ENCODE data around the gene RDH11.

The RDH11 gene

DNA sequence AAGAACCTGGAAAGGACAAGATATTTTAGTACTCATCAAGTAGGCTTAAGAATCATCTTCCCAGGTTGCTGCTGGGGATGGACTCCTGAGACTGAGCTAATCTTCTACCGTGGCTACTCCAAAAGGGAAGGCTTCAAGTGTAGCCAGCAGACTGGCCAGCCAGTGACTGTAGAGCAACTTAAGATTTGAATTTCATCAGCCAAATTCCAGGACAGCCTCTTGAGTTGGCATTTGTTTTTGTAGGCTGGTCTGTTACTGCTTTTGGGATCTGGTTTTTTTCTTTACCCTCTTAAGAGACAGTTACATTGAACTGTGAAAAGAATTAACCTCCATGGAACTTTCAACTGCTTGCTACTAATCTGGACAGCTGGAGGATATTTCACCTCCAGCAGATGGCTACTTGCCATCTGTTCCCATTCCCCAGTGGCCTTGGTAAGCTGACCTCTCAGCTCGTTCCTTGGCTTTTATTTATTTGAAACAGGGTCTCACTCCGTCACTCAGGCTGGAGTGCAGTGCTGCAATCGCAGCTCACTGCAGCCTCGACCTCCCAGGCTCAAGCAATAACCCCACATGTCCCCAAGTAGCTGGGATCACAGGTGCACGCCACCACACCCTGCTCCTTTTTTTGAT lies 41.8 kb downstream of the RDH11 start:
- FAIRE-seq (peak; percentile 95), DNase-seq (ENCODE audit: insufficient read length, low spot score) (no peak)

DNA sequence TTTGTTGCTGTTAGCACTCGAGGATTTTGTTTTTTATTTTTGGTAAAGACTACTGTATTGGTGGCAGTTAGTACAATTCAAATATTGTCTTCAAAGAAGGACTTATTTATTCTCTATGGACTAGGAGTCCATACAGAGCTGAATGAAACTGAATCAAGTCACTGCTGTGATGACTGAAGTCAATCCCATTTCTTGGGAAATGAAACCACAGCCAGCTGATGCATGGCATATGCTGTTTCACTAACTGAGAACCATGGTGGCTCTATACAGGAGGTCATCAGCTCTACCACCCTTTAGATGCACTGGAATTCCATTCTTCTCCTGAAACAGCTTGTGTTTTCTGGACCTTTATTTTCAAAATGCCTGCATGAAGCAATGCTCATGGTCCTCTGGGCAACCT lies 43.4 kb downstream of the RDH11 start:
- peak; percentile 90 for FAIRE-seq
- no peak for DNase-seq (ENCODE audit: insufficient read length, low spot score)

DNA sequence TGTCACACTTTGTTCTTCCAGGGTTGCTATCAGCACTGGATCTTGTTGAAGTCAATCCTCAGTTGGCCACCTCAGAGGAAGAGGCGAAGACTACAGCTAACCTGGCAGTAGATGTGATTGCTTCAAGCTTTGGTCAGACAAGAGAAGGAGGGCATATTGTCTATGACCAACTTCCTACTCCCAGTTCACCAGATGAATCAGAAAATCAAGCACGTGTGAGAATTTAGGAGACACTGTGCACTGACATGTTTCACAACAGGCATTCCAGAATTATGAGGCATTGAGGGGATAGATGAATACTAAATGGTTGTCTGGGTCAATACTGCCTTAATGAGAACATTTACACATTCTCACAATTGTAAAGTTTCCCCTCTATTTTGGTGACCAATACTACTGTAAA lies 44.9 kb downstream of the RDH11 start:
- FAIRE-seq (peak; percentile 98), DNase-seq (ENCODE audit: insufficient read length, low spot score) (no peak)

DNA sequence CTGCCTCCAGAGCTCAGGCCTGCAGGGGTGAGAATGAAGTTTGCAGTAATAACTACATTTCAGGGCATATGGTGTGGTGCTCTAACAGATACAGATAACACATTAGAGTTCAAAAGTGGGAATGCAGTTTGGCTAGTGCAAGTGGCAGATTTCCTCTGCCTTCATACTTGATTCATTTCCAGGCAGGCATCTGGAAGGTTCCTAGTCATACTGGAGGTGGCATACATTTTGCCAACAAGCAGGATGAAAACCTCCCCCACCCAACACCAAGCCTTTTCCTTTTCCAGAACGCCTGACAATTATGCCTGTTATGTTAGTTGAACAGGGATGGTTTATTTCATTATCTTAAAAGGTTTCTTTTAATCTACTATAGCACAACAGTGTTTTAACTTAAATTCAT lies 45.4 kb downstream of the RDH11 start:
- DNase-seq (ENCODE audit: insufficient read length, low spot score) (no peak), FAIRE-seq (no peak)

DNA sequence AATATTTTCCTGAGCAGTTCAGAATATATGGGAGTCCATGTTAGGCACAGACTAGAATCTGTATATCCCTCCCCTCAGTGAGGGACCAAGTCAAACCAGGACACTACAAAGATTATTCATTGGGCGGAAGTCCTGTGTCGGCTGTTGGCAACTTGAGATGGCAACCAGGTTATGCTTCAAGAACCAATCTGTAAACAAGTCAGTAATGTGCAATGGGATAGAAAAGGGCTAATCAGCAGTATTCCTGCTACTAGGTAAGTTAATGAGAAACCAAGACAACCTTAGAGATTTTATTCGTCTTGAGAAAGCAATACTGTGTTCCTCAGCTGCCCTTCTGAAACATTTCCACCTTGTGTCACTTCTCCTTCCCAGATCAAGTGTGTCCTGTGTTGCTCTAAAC lies 49.4 kb downstream of the RDH11 start:
- FAIRE-seq (peak; percentile 90), DNase-seq (ENCODE audit: insufficient read length, low spot score) (no peak)

DNA sequence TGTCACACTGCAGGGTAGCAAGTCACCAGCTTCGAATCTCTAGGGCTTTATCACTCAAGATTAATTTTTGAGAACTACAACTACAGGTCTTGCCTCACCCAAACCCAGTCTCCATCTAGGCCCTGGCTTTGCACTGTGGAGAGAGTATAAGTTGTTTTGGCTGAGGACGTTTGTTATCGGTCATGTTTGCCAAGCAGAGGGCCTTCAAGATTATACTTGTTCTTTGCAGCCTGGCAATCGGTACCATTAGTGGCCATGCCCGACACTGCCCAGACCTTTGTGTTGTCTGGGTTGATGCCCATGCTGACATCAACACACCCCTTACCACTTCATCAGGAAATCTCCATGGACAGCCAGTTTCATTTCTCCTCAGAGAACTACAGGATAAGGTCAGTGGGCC lies 50.1 kb downstream of the RDH11 start:
- FAIRE-seq (no peak), DNase-seq (ENCODE audit: insufficient read length, low spot score) (no peak)

DNA sequence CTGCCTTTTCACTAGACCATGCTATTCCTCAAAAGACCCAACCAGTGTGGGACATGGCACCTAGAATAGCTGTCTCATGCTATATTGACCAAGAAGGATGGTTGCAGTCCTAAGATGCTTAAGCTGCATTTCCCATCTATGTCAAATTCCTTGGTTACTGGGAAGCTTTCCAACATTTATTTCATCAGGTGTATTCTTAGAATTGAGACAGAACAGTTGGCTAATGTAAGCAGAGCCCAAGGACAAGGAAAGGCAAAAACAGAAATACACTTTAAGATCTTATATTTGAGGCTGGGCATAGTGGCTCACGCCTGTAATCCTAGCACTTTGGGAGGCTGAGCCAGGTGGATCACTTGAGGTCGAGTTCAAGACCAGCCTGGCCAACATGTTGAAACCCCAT lies 51.1 kb downstream of the RDH11 start:
- DNase-seq (ENCODE audit: insufficient read length, low spot score) (no peak), FAIRE-seq (peak; percentile 93)

DNA sequence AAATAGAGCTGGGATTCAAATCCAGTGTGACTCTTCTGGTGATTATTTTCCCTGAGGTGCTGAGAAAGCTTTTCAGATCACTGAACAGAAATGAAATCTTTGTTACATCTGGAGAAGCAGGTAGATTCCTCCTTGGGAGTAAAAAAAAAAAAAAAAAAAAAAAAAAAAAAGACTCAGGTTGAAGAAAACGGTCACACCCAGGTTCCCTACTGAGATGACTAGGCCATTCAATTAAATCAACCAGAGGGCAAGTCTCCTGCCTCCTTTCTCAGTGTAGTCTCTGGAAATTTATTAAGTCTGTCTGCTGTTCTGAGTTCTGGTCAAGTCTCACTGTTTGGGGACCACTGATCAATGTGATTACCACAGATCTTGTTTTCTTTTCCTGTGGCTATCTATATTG lies 51.9 kb downstream of the RDH11 start:
- no peak for FAIRE-seq
- no peak for DNase-seq (ENCODE audit: insufficient read length, low spot score)

DNA sequence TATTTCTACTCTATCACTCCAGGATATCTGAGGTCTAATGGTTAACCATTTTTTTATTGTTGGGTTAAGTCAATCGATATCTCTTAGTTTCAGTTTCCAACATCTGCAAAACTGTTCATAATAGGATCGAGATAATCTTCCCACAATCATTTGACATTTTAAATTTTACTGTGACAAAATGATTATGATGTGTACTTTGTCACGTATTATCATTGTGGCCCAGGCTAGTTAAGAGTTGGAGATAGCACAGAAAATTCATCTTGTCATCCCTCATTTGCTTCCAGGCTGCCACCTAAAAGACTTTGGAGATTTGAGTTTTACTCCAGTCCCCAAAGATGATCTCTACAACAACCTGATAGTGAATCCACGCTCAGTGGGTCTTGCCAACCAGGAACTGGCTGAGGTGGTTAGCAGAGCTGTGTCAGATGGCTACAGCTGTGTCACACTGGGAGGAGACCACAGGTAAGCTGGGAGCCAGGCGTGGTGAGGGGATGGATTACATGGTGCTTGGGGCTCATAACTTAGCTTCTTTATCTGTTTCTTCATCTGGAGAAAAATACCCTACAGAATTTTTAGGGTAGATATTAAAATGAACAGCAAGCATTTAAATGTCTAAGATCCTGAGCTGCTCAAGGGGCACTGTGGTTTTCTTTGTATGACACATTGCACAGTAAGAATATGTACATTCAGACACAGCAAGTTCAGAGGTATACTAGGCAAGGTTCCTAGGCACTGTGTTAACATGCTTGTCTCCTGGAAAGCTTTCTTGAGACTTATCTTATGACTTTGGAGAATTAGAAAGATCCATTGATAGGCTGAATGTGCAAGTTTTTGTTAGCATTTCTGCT lies 53.4 kb downstream of the RDH11 start:
- no peak for DNase-seq (ENCODE audit: insufficient read length, low spot score)
- FAIRE-seq, result peak; percentile 90

DNA sequence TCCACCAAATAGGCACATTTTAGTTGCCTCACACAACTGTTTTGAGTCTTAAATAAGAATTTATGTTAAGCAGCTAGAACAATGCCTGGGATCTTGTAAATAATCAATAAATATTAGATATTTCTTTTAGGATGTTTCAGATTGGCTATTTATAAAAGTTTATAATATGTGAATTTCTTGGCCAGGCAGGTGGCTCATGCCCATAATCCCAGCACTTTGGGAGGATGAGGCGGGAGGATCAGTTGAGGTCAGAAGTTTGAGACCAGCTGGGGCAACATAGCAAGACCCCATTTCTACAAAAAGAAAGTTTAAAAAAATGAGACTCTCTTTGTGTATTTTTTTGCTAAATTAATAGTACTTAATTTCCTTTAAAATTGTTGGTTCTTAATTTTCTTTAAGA lies 54.1 kb downstream of the RDH11 start:
- no peak for FAIRE-seq
- no peak for DNase-seq (ENCODE audit: insufficient read length, low spot score)

DNA sequence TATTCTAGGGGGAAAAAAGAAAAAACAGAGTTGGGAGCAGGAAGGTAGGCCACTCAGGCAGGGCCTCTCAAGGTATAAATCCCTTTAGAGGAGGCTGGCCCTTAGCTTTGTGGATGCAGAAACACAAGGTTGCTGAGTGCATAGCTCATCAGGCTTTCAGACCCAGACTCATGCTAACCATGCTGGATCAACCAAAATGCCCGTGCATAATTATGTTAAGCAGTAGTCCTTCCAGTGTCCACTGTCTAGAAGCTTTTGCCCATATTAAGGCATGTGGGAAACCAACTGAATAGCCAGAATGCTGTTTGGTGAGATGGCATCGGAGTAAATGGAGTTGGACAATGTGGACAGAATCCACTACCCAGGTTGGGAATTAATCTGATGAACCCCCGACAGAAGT lies 56.9 kb downstream of the RDH11 start:
- FAIRE-seq, result peak; percentile 85

DNA sequence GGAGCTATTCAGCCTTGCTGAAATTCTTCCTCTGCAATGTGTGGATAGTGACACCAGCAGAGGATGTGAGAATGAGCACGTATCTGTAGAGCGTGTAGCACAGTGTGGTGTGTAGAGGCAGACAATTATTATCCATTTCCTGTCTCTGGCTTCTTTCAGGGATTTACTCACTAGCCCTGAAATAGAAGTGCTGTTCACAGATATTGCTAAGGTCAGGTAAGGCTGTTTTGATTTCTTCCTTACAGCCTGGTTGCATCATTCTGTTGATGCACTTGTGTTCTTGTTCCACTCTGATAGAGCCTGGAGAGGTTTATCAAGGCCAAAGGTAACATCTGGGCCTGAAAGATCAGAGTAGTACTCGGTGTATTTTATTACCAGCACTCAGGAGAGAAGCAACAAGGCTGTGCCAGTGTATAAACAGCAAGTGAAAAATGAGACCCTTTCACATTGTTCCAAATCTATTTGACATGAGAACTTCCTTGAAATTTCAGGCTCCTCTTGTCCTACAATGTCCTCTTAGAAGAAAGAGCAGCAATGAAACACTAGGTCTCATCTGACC lies 59.1 kb downstream of the RDH11 start:
- FAIRE-seq, result peak; percentile 92
- DNase-seq (ENCODE audit: insufficient read length, low spot score), result no peak

More for the DNA sequence above, 56.9 kb downstream of the RDH11 start:
- no peak for DNase-seq (ENCODE audit: insufficient read length, low spot score)

DNA sequence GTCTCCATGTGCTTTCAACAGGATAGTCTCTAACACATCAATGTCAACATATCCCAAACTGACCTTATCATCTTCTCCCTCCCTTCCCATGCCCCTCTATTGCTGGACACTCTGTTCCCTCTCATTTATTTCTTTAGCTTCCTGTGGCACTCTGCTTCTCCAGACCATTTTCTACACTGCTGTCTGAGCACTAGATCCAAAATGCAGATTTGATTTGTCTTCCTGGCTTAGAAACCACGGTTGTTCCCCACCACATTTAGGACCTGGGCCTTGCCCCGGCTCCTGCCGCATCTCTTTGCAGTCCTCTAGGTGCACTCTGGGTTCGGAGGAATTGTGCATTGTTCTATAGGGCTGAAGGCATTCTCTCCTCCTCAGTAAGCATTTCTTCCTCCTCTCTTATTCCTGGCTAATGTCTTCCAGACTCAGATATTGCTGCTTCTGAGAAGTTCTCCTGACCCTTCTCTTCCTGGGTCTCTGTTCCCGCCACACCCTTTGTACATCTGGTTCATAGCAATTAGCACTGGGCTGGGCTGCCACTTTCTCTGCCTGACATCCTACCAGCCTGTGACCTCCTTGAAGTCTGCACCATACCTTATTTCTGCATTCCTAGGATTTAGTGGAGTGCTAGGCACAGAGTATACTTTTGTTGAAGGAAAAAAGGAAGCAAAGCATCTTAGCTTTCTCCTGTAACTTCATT lies 62.0 kb downstream of the RDH11 start:
- peak; percentile 92 for FAIRE-seq
- DNase-seq (ENCODE audit: insufficient read length, low spot score), result no peak

DNA sequence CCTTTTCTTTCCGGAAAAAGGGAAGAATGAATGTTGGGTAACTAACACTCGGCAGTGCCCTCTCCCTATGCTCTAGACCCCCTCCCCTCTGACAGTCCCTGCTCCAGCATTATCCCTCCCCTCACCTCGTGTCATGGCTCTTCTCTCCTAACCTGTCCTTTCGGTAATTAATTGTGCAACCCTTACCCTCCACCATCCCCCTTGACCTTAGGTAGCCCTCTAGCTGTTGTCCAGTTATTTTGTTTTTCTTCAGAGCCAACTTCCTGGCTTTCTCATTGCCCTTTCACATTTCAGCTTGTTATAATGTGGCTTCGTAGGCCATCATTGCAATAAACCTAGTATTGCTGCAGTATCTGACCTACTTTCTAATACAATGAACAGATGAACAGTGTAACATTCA lies 64.6 kb downstream of the RDH11 start:
- DNase-seq (ENCODE audit: insufficient read length, low spot score), result no peak
- peak; percentile 96 for FAIRE-seq

DNA sequence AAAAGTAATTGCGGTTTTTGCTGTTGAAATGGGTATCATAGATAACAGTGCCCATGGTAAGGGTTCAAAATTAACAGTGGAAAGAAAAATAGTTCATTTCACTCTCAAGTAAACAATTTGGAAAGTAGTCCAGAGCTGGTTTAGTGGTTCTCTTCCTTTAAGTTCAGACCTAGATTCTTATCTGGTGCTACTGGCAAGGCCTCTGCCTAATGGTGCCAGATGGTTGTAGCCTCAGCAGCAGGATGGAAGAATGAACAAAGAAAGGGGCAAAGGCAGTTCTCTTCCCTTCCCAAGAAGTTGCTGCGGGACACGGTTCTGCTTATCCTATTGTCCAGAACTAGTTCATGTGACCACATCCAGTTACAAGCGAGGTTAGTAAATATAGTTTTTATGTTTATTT lies 65.4 kb downstream of the RDH11 start:
- FAIRE-seq (peak; percentile 89), DNase-seq (ENCODE audit: insufficient read length, low spot score) (no peak)

DNA sequence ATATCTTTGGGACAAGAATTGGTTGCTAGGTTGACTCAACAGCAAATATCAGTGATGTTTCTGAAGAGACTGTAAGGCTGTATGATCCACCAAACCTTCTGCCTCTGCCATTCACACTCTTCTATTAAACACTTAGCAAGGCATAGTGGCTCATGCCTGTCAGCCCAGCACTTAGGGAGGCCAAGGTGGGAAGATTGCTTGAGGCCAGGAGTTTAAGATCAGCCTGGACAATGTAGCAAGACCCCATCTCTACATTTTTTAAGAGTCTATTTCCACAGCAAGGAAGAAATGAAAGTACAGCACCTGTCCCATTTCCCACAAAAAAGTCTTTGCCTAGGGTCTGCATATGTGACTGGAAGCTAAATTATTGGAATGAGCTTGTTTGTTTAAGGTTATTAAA lies 68.0 kb downstream of the RDH11 start:
- DNase-seq (ENCODE audit: insufficient read length, low spot score) (no peak), FAIRE-seq (peak; percentile 89)

Data from HTR-8/SVneo (cell line).